Stimulated activated naive B cell treated with anti-CD40 and anti-IgM and Interleukin-4, amounts not matched to agents 10 μg/mL and 1 μg/mL and 100 μg/mL, for 72 hours (primary cell): ENCODE measurements around the gene CTTNBP2.

Experiments used
- ATAC-seq, 2 donors: fragments of 150-1000 bp; cut with Tn5 transposase; replicated peaks; 2 replicates each; pipeline ENCODE4 v1.10.0; 2021; ENCODE audit warnings: moderate library complexity in 1 of 2
- DNase-seq: peaks from one replicate; pipeline ENCODE4 v3.0.0; 2021
- H3K27ac Mint-ChIP-seq: one replicate; pipeline ENCODE4 v1.8.0; 2022; ENCODE audit warnings: mild to moderate bottlenecking, mixed read lengths
- H3K27me3 Mint-ChIP-seq, 2 donors: one replicate each; pipeline ENCODE4 v1.8.0; 2022; ENCODE audit warnings: mixed read lengths in 2 of 2
- H3K36me3 Mint-ChIP-seq, 2 donors: one replicate each; pipeline ENCODE4 v1.8.0; 2022; ENCODE audit warnings: mixed read lengths in 2 of 2, mild to moderate bottlenecking in 1 of 2
- H3K4me1 Mint-ChIP-seq, 2 donors: one replicate each; pipeline ENCODE4 v1.8.0; 2022; ENCODE audit warnings: mixed read lengths in 2 of 2, mild to moderate bottlenecking in 1 of 2
- H3K4me3 Mint-ChIP-seq, 2 donors: one replicate each; pipeline ENCODE4 v1.8.0; 2022; ENCODE audit warnings: mild to moderate bottlenecking in 2 of 2, mixed read lengths in 2 of 2, moderate library complexity in 1 of 2
- H3K9me3 Mint-ChIP-seq, 2 donors: one replicate each; pipeline ENCODE4 v1.8.0; 2022; ENCODE audit warnings: mixed read lengths in 2 of 2, mild to moderate bottlenecking in 1 of 2

Gene CTTNBP2

GRCh38 chr7:117857718-117858117, 15.5 kb downstream of the CTTNBP2 start:
- no peaks in the 10 kb centered on the region for H3K9me3 Mint-ChIP-seq
- H3K4me1 Mint-ChIP-seq: no peaks in the 10 kb centered on the region
- H3K27me3 Mint-ChIP-seq: peaks cover 0 to 4% of the 10 kb centered on the region in 2 donors
- no peaks in the 10 kb centered on the region for H3K36me3 Mint-ChIP-seq
- no peak overlapping the region for H3K4me3 Mint-ChIP-seq
- ATAC-seq (no peak), DNase-seq (no peak)
- H3K27ac Mint-ChIP-seq: no peak overlapping the region

GRCh38 chr7:117856196-117856595, 17.0 kb downstream of the CTTNBP2 start:
- Mint-ChIP-seq H3K4me1 (no peaks in the 10 kb centered on the region), H3K9me3 (no peaks in the 10 kb centered on the region), H3K36me3 (no peaks in the 10 kb centered on the region), H3K27me3 (peaks cover 0 to 5% of the 10 kb centered on the region in 2 donors), H3K4me3 (no peak overlapping the region), H3K27ac (no peak overlapping the region)
- no peak for DNase-seq
- no peak for ATAC-seq

- H3K4me1 Mint-ChIP-seq: no peaks in the 10 kb centered on the region
- no peak for DNase-seq
- H3K36me3 Mint-ChIP-seq: no peaks in the 10 kb centered on the region
- no peak for ATAC-seq
- H3K27me3 Mint-ChIP-seq: peaks cover 0 to 11% of the 10 kb centered on the region in 2 donors
- no peak overlapping the region for H3K27ac Mint-ChIP-seq
- no peak overlapping the region for H3K4me3 Mint-ChIP-seq
- H3K9me3 Mint-ChIP-seq: no peaks in the 10 kb centered on the region
Observed at GRCh38 chr7:117854186-117854585, 19.1 kb downstream of the CTTNBP2 start.

GRCh38 chr7:117848941-117849340, 24.3 kb downstream of the CTTNBP2 start:
- no peak overlapping the region for H3K4me3 Mint-ChIP-seq
- ATAC-seq: no peak
- no peak overlapping the region for H3K27ac Mint-ChIP-seq

GRCh38 chr7:117844678-117845077, 28.6 kb downstream of the CTTNBP2 start:
- H3K9me3 Mint-ChIP-seq: peaks cover 0 to 2% of the 10 kb centered on the region in 2 donors
- H3K36me3 Mint-ChIP-seq: no peaks in the 10 kb centered on the region
- no peak for ATAC-seq
- no peak for DNase-seq
- no peak overlapping the region for H3K27ac Mint-ChIP-seq
- no peaks in the 10 kb centered on the region for H3K27me3 Mint-ChIP-seq
- no peaks in the 10 kb centered on the region for H3K4me1 Mint-ChIP-seq
- H3K4me3 Mint-ChIP-seq: no peak overlapping the region

More at GRCh38 chr7:117848941-117849340, 24.3 kb downstream of the CTTNBP2 start:
- Mint-ChIP-seq H3K4me1 (no peaks in the 10 kb centered on the region), H3K27me3 (peaks cover 0 to 11% of the 10 kb centered on the region in 2 donors), H3K36me3 (no peaks in the 10 kb centered on the region), H3K9me3 (no peaks in the 10 kb centered on the region)
- DNase-seq: no peak

GRCh38 chr7:117841611-117842010, 31.6 kb downstream of the CTTNBP2 start:
- Mint-ChIP-seq H3K9me3 (peaks cover 0 to 2% of the 10 kb centered on the region in 2 donors), H3K36me3 (no peaks in the 10 kb centered on the region), H3K4me3 (no peak overlapping the region), H3K4me1 (no peaks in the 10 kb centered on the region), H3K27me3 (no peaks in the 10 kb centered on the region), H3K27ac (no peak overlapping the region)
- DNase-seq (no peak), ATAC-seq (no peak)

DNA sequence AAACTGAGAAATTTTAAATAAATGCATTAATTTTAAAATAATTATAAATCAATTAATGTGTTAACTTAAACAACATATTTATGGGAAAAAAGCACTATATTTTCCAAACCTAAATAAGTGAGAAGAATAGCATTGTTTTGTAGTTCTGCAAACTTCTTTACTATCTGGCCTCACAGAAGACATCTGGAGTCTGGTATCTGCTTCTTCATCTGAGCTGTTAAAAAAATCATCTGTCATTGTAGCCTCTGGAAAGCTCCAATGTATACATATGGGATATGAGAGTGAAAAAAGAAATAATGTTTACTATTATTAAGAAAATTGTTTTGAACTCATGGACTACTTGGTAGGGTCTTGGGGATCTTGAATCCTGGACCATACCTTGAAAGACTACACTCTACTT, 32.2 kb downstream of the CTTNBP2 start:
- ATAC-seq (no peak), DNase-seq (no peak)
- H3K4me1 Mint-ChIP-seq: no peaks in the 10 kb centered on the region
- no peak overlapping the region for H3K27ac Mint-ChIP-seq
- H3K9me3 Mint-ChIP-seq: peaks cover 0 to 2% of the 10 kb centered on the region in 2 donors
- no peaks in the 10 kb centered on the region for H3K36me3 Mint-ChIP-seq
- no peak overlapping the region for H3K4me3 Mint-ChIP-seq
- no peaks in the 10 kb centered on the region for H3K27me3 Mint-ChIP-seq

GRCh38 chr7:117839507-117839906, 33.7 kb downstream of the CTTNBP2 start:
- H3K9me3 Mint-ChIP-seq: peaks cover 0 to 2% of the 10 kb centered on the region in 2 donors
- H3K4me3 Mint-ChIP-seq: no peak overlapping the region
- H3K27ac Mint-ChIP-seq: no peak overlapping the region
- H3K4me1 Mint-ChIP-seq: no peaks in the 10 kb centered on the region
- no peaks in the 10 kb centered on the region for H3K36me3 Mint-ChIP-seq
- H3K27me3 Mint-ChIP-seq: no peaks in the 10 kb centered on the region
- no peak for ATAC-seq
- no peak for DNase-seq

- Mint-ChIP-seq H3K4me1 (no peaks in the 10 kb centered on the region), H3K9me3 (peaks cover 0 to 2% of the 10 kb centered on the region in 2 donors), H3K27me3 (peaks cover 0 to 5% of the 10 kb centered on the region in 2 donors), H3K27ac (no peak overlapping the region), H3K4me3 (no peak overlapping the region), H3K36me3 (no peaks in the 10 kb centered on the region)
- DNase-seq (no peak), ATAC-seq (peak; percentile 36 to 54)
Observed at GRCh38 chr7:117837841-117838240, 35.4 kb downstream of the CTTNBP2 start.

DNA sequence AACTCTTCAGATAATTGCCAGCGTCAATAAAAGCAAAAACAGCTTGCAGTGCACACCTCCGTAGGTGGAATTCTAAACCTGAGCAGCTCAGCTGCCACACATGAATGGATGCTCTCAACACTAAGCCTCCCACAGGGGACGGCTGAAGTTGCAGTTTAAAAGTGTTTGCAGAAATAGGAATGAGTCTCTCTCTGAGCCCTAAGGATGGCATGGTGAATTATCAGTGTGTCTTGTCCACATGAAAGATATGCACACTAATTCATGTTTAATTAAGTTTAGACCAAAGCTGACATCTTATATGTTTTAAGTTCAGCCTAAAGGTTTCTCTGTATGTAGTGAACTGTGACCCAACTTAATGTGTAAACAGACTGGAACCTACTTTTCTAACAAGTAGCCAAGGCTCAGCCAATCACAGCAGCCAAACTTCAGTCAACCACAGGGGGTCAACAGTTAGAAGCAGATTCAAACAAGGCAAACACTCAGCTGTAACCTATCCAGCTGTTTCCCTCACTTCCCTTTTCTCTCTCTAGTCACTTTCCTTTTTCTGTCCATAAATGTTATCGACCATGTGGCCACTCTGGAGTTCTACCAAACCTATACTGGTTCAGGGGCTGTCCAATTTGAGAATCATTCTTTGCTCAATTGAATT, 38.1 kb downstream of the CTTNBP2 start:
- DNase-seq: no peak
- no peaks in the 10 kb centered on the region for H3K4me1 Mint-ChIP-seq
- no peaks in the 10 kb centered on the region for H3K36me3 Mint-ChIP-seq
- H3K4me3 Mint-ChIP-seq: no peak overlapping the region
- ATAC-seq: no peak
- peaks cover 0 to 13% of the 10 kb centered on the region in 2 donors for H3K27me3 Mint-ChIP-seq
- peaks cover 0 to 4% of the 10 kb centered on the region in 2 donors for H3K9me3 Mint-ChIP-seq
- no peak overlapping the region for H3K27ac Mint-ChIP-seq

DNA sequence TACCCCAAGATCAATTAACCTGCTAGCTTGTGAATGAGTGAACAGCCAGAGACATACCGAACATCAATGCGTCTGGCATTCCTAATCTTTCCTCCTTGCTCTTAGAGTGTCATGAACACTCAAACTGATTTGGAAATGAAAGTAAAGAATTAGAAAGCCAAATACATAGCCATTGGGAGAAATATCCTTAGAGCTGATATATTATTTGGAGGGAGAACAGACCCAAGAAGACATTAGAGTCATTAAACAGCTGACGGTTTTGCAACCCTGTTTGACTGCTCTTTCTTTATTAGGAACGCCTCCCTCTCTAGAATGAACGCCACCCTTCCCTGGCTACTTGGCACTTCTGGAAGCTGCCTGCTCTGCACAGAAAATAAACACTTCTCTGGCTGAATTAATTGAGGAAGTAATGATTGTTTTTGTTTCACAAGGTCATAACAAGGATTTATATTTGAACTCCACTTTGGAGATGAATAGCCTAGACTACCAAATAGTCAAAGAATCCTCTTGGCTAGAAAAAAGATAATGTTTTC, 42.8 kb downstream of the CTTNBP2 start:
- Mint-ChIP-seq H3K27ac (no peak overlapping the region), H3K4me1 (no peaks in the 10 kb centered on the region)
- ATAC-seq: no peak

GRCh38 chr7:117829450-117830117, 43.7 kb downstream of the CTTNBP2 start:
- H3K27me3 Mint-ChIP-seq: peaks cover 0 to 13% of the 10 kb centered on the region in 2 donors
- DNase-seq (no peak), ATAC-seq (no peak)
- H3K27ac Mint-ChIP-seq: no peak overlapping the region
- H3K9me3 Mint-ChIP-seq: peaks cover 2 to 4% of the 10 kb centered on the region in 2 donors
- H3K36me3 Mint-ChIP-seq: no peaks in the 10 kb centered on the region
- H3K4me3 Mint-ChIP-seq: no peak overlapping the region
- no peaks in the 10 kb centered on the region for H3K4me1 Mint-ChIP-seq

More for the DNA sequence above, 42.8 kb downstream of the CTTNBP2 start:
- Mint-ChIP-seq H3K27me3 (peaks cover 0 to 13% of the 10 kb centered on the region in 2 donors), H3K4me3 (no peak overlapping the region), H3K36me3 (no peaks in the 10 kb centered on the region), H3K9me3 (peaks cover 0 to 4% of the 10 kb centered on the region in 2 donors)
- DNase-seq: no peak

DNA sequence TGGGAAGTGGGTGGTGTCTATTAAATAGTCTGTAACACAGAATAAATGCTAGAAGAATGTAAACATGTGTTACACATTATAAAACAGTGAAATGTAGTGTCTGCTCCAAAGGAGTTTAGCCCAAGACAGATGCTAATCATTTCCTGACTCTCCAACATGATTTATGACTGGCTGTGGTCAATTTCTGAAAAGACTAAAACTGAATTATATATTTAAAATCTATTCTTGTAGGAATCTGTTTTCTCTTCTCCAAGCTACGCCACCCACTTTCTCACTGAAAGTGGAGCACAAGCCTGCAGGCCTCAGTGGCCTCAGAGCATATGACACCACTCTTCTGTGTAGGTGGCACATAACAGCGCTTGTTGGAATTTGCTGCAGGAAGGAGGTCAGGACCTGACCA, 44.4 kb downstream of the CTTNBP2 start:
- DNase-seq: no peak
- no peak for ATAC-seq
- H3K4me3 Mint-ChIP-seq: no peak overlapping the region
- no peaks in the 10 kb centered on the region for H3K4me1 Mint-ChIP-seq
- H3K9me3 Mint-ChIP-seq: peaks cover 4 to 6% of the 10 kb centered on the region in 2 donors
- no peaks in the 10 kb centered on the region for H3K36me3 Mint-ChIP-seq
- H3K27me3 Mint-ChIP-seq: peaks cover 4 to 13% of the 10 kb centered on the region in 2 donors
- H3K27ac Mint-ChIP-seq: no peak overlapping the region

GRCh38 chr7:117827862-117828261, 45.4 kb downstream of the CTTNBP2 start:
- DNase-seq (no peak), ATAC-seq (no peak)
- Mint-ChIP-seq H3K4me1 (no peaks in the 10 kb centered on the region), H3K27ac (no peak overlapping the region), H3K9me3 (peaks cover 2 to 6% of the 10 kb centered on the region in 2 donors), H3K36me3 (no peaks in the 10 kb centered on the region), H3K4me3 (no peak overlapping the region), H3K27me3 (peaks cover 4 to 7% of the 10 kb centered on the region in 2 donors)

DNA sequence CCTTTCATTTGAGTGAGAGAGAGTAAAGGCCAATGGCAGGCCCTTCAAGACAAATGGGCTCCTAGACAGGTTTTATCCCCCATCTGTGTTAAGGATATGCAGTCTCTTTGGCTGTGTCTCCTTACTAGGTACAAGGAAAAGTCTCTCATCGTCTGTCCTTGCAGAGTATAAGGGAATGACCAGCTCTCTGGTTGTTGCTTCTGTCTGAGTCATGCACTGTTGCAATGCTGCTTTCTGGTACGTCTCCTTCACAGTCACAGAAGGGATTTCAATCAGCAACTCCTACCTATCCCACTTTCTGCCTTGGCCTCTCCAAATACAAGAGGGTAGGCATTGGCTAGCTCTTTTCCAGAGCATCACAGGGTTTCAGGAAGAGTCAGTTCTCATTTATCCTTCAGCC, 48.1 kb downstream of the CTTNBP2 start:
- no peak overlapping the region for H3K27ac Mint-ChIP-seq
- H3K27me3 Mint-ChIP-seq: peaks cover 0 to 4% of the 10 kb centered on the region in 2 donors
- DNase-seq: no peak
- ATAC-seq: no peak
- peaks cover 0 to 6% of the 10 kb centered on the region in 2 donors for H3K9me3 Mint-ChIP-seq
- no peaks in the 10 kb centered on the region for H3K4me1 Mint-ChIP-seq
- H3K4me3 Mint-ChIP-seq: no peak overlapping the region
- H3K36me3 Mint-ChIP-seq: no peaks in the 10 kb centered on the region
